ENCODE measurements around the gene SOCS1. TPM values are rescaled to one million over a fixed set of nuclear protein-coding genes. Genes with fewer than 3 reads are reported as not detected.

The SOCS1 gene
- total and polyA plus RNA-seq, 9 of the 15 experiments (the other 6 are each of a cell fraction or from before 2014, with no cell fraction given): 0.04 to 7.5 (median 2.3) TPM

DNA sequence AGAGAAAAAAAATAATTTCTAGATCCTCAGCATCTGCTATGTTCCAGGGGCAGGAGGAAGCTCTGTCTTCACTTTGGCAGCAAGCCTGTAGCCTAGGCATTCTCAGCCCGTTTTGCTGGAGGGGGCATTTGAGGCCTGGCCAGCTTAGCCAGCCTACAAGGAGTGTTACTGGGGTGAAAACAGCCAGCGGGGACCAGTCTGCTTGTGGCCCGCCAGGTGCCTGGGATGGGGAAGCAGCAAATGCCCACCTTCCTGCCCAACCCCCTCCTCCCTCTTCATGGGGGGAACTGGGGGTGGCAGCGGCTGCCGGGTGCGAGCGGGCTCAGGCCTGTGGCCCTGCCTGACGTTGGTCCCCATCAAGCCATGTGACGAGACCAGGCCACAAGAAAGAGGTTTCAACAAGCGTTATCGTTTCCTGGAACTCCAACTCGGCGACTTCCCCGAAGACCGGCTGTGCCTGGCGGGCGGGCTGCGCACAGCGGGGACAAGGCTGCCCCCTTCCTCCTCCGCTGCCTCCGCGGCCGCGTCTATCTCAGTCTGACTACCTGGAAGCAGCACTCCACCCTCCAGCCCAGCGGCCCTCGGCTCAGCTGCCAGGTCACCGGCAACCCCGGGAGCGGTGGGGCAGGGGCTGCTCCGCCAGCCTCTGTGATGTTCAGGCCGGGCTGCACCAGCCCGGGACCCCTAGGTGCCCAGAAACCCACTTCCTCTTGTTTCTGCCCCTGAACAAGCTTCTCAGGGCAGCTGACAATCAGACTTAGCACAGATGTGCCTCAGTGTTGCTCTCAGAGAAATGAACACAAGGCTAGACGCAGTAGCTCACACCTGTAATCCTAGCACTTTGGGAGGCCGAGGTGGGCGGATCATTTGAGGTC, 22.9 kb downstream of the SOCS1 start (continued):
- TF ChIP-seq, protein P1, sequence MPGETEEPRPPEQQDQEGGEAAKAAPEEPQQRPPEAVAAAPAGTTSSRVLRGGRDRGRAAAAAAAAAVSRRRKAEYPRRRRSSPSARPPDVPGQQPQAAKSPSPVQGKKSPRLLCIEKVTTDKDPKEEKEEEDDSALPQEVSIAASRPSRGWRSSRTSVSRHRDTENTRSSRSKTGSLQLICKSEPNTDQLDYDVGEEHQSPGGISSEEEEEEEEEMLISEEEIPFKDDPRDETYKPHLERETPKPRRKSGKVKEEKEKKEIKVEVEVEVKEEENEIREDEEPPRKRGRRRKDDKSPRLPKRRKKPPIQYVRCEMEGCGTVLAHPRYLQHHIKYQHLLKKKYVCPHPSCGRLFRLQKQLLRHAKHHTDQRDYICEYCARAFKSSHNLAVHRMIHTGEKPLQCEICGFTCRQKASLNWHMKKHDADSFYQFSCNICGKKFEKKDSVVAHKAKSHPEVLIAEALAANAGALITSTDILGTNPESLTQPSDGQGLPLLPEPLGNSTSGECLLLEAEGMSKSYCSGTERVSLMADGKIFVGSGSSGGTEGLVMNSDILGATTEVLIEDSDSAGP (CRISPR knock-in tag; IDR thresholded peaks at IDR 0.05): no peak
- peak; percentile 75; the same call in 1 of the 2 replicates for TF ChIP-seq ZNF79 (CRISPR knock-in tag; IDR thresholded peaks at IDR 0.05; ENCODE audit: low read depth)
- TF ChIP-seq, protein P2, sequence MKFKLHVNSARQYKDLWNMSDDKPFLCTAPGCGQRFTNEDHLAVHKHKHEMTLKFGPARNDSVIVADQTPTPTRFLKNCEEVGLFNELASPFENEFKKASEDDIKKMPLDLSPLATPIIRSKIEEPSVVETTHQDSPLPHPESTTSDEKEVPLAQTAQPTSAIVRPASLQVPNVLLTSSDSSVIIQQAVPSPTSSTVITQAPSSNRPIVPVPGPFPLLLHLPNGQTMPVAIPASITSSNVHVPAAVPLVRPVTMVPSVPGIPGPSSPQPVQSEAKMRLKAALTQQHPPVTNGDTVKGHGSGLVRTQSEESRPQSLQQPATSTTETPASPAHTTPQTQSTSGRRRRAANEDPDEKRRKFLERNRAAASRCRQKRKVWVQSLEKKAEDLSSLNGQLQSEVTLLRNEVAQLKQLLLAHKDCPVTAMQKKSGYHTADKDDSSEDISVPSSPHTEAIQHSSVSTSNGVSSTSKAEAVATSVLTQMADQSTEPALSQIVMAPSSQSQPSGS (CRISPR knock-in tag; IDR thresholded peaks at IDR 0.05): no peak
- TF ChIP-seq ZNF280B (CRISPR knock-in tag; IDR thresholded peaks at IDR 0.05): peak; percentile 73; the same call in 1 of the 2 replicates
- TF ChIP-seq ZNF586 (CRISPR knock-in tag; conservative IDR thresholded peaks at IDR 0.05): no peak
- no peak for TF ChIP-seq ZNF232 (CRISPR knock-in tag; IDR thresholded peaks at IDR 0.05)
- TF ChIP-seq, protein P3, sequence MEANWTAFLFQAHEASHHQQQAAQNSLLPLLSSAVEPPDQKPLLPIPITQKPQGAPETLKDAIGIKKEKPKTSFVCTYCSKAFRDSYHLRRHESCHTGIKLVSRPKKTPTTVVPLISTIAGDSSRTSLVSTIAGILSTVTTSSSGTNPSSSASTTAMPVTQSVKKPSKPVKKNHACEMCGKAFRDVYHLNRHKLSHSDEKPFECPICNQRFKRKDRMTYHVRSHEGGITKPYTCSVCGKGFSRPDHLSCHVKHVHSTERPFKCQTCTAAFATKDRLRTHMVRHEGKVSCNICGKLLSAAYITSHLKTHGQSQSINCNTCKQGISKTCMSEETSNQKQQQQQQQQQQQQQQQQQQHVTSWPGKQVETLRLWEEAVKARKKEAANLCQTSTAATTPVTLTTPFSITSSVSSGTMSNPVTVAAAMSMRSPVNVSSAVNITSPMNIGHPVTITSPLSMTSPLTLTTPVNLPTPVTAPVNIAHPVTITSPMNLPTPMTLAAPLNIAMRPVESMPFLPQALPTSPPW (CRISPR knock-in tag; IDR thresholded peaks at IDR 0.05): peak; percentile 67
- 0 out of 2 replicates have a peak, but pooled peaks have one; percentile 10 for TF ChIP-seq GATAD2A (IDR thresholded peaks at IDR 0.05)
- no peak for TF ChIP-seq ZNF184 (CRISPR knock-in tag; IDR thresholded peaks at IDR 0.05)
- no peak for TF ChIP-seq OTX1 (CRISPR knock-in tag; IDR thresholded peaks at IDR 0.05)
- peak; percentile 88; the same call in 1 of the 2 replicates for TF ChIP-seq KLF6 (CRISPR knock-in tag; IDR thresholded peaks at IDR 0.05; ENCODE audit: borderline replicate concordance)
- TF ChIP-seq, protein P4, sequence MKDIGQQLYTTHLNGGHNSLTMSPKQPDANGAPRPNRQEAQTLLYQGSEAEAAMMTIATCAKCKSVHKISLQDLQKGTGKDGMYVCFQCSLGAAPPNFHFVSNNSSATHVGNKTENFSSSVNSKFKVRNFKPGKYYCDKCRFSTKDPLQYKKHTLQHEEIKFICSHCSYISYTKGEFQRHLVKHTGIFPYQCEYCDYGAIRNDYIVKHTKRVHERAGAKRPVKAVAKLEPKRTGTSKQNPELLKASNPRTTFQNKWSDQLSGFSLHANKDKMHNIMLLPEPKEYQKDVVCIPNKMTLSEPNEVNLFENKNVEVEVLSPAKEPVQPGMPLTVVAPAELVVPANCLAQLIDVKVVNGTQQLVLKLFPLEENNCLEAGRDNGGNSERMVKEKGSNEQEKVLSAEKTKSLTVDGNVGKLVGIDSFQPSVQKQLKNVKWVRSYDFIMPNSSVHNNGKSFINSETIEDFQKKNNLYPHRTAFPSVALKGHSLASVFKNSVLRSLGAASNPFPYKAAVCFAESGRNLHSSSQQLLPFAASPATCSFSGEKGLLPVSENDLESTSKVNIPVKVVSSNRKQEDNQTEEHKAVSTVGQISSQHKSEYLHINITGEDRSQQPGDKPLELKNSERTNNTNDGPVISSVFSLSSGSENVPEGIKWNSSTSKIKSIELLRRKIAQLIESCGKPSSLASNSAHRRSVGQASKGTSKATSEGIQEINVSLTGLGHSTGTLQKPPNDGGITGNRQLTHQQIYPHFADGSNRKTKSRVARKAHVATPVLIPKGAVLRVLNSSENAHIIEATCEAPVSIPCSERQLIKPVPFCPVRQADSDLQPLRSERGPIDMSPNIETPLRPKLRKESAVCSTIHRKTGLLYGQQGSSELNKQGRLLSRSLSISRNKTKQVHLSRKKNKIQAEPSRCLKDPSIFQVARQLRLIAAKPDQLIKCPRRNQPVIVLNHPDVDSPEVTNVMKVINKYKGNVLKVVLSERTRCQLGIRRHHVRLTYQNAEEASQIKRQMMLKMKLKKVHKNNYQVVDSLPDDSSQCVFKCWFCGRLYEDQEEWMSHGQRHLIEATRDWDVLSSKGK (CRISPR knock-in tag; IDR thresholded peaks at IDR 0.05): no peak
- TF ChIP-seq BACH1 (tag; IDR thresholded peaks at IDR 0.05): peak; percentile 73; the same call in 1 of the 2 replicates
- peak; percentile 93; the same call in 1 of the 2 replicates for TF ChIP-seq NR4A1 (CRISPR knock-in tag; IDR thresholded peaks at IDR 0.05)
- TF ChIP-seq NR4A1 (tag; IDR thresholded peaks at IDR 0.05): peak; percentile 98
- no peak for TF ChIP-seq HMG20A (CRISPR knock-in tag; conservative IDR thresholded peaks at IDR 0.05)
- peak; percentile 33; the same call in 1 of the 2 replicates for TF ChIP-seq ZEB2 (IDR thresholded peaks at IDR 0.05)

All from K562 (cell line).